SU-DHL-6 (cell line): ENCODE data around the gene AMPD3.

Source experiments
- H2AFZ ChIP-seq: fragments of 200-600 bp; sonication (generic); 2 replicates; pipeline ENCODE4 v1.6.1; 2014; ENCODE audit warnings: low read depth, mild to moderate bottlenecking, moderate library complexity, mixed read lengths, antibody characterized with exemption, low read length; ENCODE audit not compliant: severe bottlenecking
- H3F3A ChIP-seq: fragments of 200-600 bp; shearing (Covaris generic); 2 replicates; pipeline ENCODE4 v1.6.0; 2016; ENCODE audit warnings: antibody characterized with exemption, mild to moderate bottlenecking; ENCODE audit not compliant: insufficient read depth
- H3K27ac ChIP-seq: fragments of 200-600 bp; sonication (generic); 2 replicates; pipeline ENCODE4 v1.5.1; 2016; ENCODE audit warnings: low read depth, mild to moderate bottlenecking, low read length, moderate library complexity, mixed read lengths
- H3K27me3 ChIP-seq: fragments of 200-600 bp; sonication (generic), shearing (Covaris generic); 2 replicates; pipeline ENCODE4 v1.6.0; 2014; ENCODE audit warnings: mild to moderate bottlenecking, low read length
- H3K36me3 ChIP-seq: fragments of 200-600 bp; sonication (generic); 2 replicates; pipeline ENCODE4 v1.6.1; 2014; ENCODE audit warnings: mild to moderate bottlenecking, low read length, mixed read lengths
- H3K4me2 ChIP-seq: fragments of 300-600, 200-600 bp; shearing (Covaris generic), sonication (generic); 2 replicates; pipeline ENCODE4 v1.6.0; 2014; ENCODE audit warnings: low read length, low read depth, mild to moderate bottlenecking; ENCODE audit not compliant: poor library complexity, severe bottlenecking
- H3K4me3 ChIP-seq: fragments of 200-600 bp; sonication (generic); 2 replicates; pipeline ENCODE4 v1.5.1; 2014; ENCODE audit warnings: antibody characterized with exemption, low read length, mild to moderate bottlenecking, mixed read lengths; ENCODE audit not compliant: insufficient read depth, poor library complexity, severe bottlenecking
- H3K79me2 ChIP-seq: fragments of 200-600 bp; sonication (generic); 2 replicates; pipeline ENCODE4 v1.6.1; 2014; ENCODE audit warnings: mild to moderate bottlenecking, low read length, moderate library complexity; ENCODE audit not compliant: insufficient read depth
- H3K9ac ChIP-seq: fragments of 200-600 bp; sonication (generic); 2 replicates; pipeline ENCODE4 v1.7.0; 2014; ENCODE audit warnings: mild to moderate bottlenecking, low read length
- H3K9me2 ChIP-seq: fragments of 200-600 bp; sonication (generic); replicated peaks from 2 replicates; pipeline ENCODE4 v1.6.1; 2014; ENCODE audit warnings: low read length; ENCODE audit not compliant: insufficient read depth
- H3K9me3 ChIP-seq: fragments of 200-600 bp; sonication (generic); 2 replicates; pipeline ENCODE4 v1.6.1; 2014; ENCODE audit warnings: low read length, mixed read lengths; ENCODE audit not compliant: insufficient read depth
- H4K20me1 ChIP-seq: fragments of 200-600 bp; sonication (generic); 2 replicates; pipeline ENCODE4 v1.6.1; 2014; ENCODE audit warnings: low read depth, mild to moderate bottlenecking, antibody characterized with exemption, low read length, moderate library complexity, mixed read lengths
- CTCF ChIP-seq: fragments of 200-600 bp; sonication (generic); IDR thresholded peaks from one replicate; pipeline ENCODE4 v1.5.1; 2017; ENCODE audit warnings: antibody characterized with exemption, mild to moderate bottlenecking, low read length, moderate library complexity; ENCODE audit not compliant: insufficient read depth, poor library complexity, severe bottlenecking
- EZH2phosphoT487 ChIP-seq: fragments of 200-600 bp; sonication (generic), shearing (Covaris generic); conservative IDR thresholded peaks from 2 replicates; pipeline ENCODE4 v1.6.1; 2018; ENCODE audit warnings: mild to moderate bottlenecking, antibody characterized with exemption, low read length, moderate library complexity, mixed read lengths

Gene AMPD3

GRCh38 chr11:10456519-10456918 lies 1.5 kb downstream of the AMPD3 start:
- Histone ChIP-seq H3F3A (peaks cover 8% of the 10 kb centered on the region), H3K9me3 (no peaks in the 10 kb centered on the region), H3K4me2 (peak overlapping the region; percentile 56), H2AFZ (peak overlapping the region; percentile 62), H3K4me3 (peak overlapping the region; percentile 34), H4K20me1 (no peaks in the 10 kb centered on the region), H3K36me3 (no peaks in the 10 kb centered on the region), H3K27ac (peak overlapping the region; percentile 67), H3K9me2 (no peaks in the 10 kb centered on the region), H3K27me3 (no peaks in the 10 kb centered on the region), H3K9ac (peak overlapping the region; percentile 11; the same call in 1 of the 2 replicates), H3K79me2 (no peaks in the 10 kb centered on the region)
- TF ChIP-seq EZH2phosphoT487 (no peak), CTCF (no peak)

GRCh38 chr11:10457901-10458300 lies 2.8 kb downstream of the AMPD3 start:
- H4K20me1 ChIP-seq, result no peaks in the 10 kb centered on the region
- H3K9ac ChIP-seq, result no peak overlapping the region
- H2AFZ ChIP-seq, result no peak overlapping the region
- H3K79me2 ChIP-seq, result no peaks in the 10 kb centered on the region
- no peaks in the 10 kb centered on the region for H3K9me3 ChIP-seq
- H3K27ac ChIP-seq, result no peak overlapping the region
- H3K36me3 ChIP-seq, result no peaks in the 10 kb centered on the region
- H3K9me2 ChIP-seq, result no peaks in the 10 kb centered on the region
- H3K27me3 ChIP-seq, result no peaks in the 10 kb centered on the region
- TF ChIP-seq EZH2phosphoT487 (no peak), CTCF (no peak)
- peaks cover 8% of the 10 kb centered on the region for H3F3A ChIP-seq
- H3K4me2 ChIP-seq, result no peak overlapping the region
- no peak overlapping the region for H3K4me3 ChIP-seq

GRCh38 chr11:10459029-10459970 lies 4.2 kb downstream of the AMPD3 start:
- Histone ChIP-seq H3K4me2 (peak overlapping the region; percentile 13), H3K9me2 (no peaks in the 10 kb centered on the region), H3K9ac (peak overlapping the region; percentile 7; the same call in 1 of the 2 replicates), H3K27ac (no peak overlapping the region), H3F3A (peaks cover 8% of the 10 kb centered on the region), H3K27me3 (no peaks in the 10 kb centered on the region), H3K79me2 (no peaks in the 10 kb centered on the region), H3K9me3 (no peaks in the 10 kb centered on the region), H3K36me3 (no peaks in the 10 kb centered on the region), H2AFZ (no peak overlapping the region), H3K4me3 (no peak overlapping the region), H4K20me1 (no peaks in the 10 kb centered on the region)
- TF ChIP-seq EZH2phosphoT487 (no peak; the same call in 1 of the 2 replicates), CTCF (no peak)
